ENCODE measurements around the gene RASD2.

RASD2 gene

DNA sequence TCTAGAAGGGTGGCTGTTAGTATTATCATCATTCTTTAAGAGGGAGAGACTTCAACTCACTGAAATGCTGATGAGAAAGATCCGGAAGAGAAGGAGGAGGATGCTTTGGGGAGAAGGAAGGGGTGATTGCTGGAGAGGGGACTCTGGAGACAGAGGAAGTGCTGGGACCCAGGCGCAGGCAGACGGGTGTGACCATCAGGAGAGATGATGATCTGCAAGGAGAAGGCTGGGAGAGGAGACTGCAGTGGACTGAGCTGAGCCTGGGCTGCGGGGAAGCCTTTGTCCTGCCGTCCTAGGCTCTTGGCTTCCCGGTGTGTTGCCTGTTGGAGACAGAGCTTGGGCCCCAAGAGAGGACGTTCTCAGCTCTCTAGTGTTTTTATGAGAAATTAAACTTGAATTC is 22.6 kb downstream of the RASD2 start:
- H3K4me3 ChIP-seq (ENCODE audit: low read depth, low read length), result no peak overlapping the region
- TF ChIP-seq, protein P1, sequence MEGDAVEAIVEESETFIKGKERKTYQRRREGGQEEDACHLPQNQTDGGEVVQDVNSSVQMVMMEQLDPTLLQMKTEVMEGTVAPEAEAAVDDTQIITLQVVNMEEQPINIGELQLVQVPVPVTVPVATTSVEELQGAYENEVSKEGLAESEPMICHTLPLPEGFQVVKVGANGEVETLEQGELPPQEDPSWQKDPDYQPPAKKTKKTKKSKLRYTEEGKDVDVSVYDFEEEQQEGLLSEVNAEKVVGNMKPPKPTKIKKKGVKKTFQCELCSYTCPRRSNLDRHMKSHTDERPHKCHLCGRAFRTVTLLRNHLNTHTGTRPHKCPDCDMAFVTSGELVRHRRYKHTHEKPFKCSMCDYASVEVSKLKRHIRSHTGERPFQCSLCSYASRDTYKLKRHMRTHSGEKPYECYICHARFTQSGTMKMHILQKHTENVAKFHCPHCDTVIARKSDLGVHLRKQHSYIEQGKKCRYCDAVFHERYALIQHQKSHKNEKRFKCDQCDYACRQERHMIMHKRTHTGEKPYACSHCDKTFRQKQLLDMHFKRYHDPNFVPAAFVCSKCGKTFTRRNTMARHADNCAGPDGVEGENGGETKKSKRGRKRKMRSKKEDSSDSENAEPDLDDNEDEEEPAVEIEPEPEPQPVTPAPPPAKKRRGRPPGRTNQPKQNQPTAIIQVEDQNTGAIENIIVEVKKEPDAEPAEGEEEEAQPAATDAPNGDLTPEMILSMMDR (IDR thresholded peaks at IDR 0.05; ENCODE audit: low read depth, low read length), result no peak

DNA sequence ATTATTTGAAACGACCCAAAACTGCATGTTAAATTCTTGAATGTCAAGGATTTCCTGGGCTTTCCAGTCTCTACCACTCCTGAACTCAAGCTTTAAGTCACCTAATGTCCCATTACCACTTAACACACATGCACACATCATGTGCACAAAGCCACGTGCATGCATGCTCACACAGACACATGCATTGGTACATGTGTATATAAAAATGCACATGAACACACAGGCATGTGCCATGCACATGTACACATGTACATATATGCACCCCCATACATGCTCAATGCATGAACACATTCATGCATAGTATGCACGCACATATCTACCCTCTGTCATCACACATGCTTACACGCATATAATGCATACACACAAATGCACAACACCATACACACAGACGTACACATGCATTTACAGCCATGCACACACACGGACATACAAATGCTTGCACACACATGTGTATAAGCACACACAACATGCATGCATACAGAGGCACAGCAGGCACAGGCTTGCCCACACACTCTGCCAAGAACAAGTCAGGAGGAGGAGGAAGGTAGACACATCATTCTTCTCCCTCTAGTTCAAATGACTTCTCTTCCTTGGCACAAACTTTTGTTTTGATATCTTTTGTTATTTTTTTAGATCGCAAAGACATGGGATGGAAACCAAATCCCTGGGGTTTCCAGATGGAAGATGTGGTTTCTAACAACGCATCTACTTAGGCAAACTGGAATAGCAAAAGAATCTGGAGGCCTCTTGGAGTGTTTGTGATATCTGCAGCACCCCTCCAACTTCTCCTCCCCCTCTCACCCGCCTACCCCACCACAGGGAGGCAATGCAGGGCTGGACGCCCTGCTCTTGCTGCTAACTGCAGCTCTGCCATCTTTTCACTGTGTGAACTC is 24.6 kb downstream of the RASD2 start:
- TF ChIP-seq, protein P1 (IDR thresholded peaks at IDR 0.05; ENCODE audit: low read depth, low read length), result no peak
- no peak overlapping the region for H3K4me3 ChIP-seq (ENCODE audit: low read depth, low read length)

DNA sequence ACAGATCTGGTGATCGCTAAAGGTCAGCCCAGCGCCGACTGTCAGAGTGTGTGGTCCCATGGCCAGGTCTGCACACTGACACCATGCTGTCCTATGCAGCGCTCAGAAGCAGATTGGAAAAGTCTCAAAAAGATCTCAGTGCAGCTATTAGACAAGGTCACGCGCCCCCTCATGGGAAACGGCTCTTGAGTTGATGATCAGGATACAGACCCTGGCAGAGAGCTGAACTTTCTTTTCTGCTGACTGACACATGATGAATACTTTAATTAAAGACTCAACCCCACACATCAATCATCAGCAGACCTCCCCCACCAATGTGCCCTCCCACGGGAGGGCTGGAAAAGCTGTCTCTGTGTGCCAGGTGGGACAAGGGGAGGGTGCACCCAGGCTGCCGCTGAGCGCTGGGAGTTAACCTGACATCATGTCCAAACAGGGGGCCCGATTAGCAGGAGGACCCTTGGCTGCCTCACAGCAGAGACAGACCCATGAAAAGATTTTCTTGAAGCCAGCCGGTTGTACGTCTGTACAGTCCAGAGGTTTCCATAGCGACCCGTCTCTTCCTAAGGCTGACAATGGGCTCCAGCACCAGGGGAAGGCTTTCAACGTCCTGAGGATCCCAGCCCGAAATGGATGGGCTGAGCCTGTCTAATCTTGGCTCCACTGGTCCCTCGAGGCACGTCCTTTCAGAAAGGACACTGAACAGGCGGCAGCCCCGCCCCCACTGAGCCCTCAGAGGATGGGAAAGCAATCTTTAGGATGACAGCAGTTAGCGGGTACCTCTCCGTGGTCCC is 26.9 kb downstream of the RASD2 start:
- no peak overlapping the region for H3K4me3 ChIP-seq (ENCODE audit: low read depth, low read length)

DNA sequence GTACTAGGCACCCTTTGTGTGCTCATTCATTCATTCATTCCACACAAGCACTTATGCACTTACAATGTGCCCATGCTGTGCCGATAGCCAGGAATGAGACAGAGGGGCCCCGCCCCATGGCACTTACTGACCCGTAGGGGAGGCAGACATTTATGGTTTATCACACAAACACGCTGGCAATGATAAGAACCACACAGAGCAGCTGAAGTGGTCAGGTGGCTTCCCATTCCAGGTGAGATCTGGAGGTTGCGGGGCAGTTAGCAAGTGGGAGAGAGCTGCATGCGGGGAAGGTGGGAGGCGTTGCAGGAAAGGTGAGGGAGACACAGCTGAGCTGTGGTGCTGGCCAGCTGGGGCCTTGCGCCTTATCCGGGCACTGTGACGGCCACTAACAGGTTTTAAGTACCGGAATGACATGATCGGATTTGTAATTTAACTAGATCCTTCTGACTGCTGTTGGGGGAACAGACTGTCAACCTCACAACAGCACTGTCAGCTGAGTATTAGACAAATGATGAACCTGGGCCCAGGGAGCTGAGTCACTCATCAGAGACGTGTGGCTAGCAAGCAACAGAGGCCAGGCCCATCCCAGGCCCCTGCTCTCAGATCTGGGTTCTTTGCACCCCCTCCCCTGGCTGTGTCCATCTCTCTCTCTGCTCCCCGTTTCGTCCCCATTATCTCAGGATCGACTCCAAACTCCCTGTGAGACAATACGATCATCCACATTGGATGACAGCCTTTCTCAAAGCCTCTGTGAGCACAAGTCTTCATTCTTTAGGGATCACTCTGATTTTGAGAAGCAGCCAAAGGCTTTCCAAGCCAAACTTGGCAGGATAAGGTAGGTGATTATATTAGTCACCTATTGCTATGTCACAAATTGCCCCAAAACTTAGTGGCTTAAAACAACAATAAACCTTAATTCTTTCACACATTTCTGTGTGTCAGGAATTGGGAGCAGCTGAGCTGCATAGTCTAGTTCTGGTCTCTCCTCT is 28.4 kb downstream of the RASD2 start:
- no peak overlapping the region for H3K4me3 ChIP-seq (ENCODE audit: low read depth, low read length)
- TF ChIP-seq, protein P1 (IDR thresholded peaks at IDR 0.05; ENCODE audit: low read depth, low read length), result no peak

More for the DNA sequence above, 26.9 kb downstream of the RASD2 start:
- TF ChIP-seq, protein P1 (IDR thresholded peaks at IDR 0.05; ENCODE audit: low read depth, low read length), result no peak

DNA sequence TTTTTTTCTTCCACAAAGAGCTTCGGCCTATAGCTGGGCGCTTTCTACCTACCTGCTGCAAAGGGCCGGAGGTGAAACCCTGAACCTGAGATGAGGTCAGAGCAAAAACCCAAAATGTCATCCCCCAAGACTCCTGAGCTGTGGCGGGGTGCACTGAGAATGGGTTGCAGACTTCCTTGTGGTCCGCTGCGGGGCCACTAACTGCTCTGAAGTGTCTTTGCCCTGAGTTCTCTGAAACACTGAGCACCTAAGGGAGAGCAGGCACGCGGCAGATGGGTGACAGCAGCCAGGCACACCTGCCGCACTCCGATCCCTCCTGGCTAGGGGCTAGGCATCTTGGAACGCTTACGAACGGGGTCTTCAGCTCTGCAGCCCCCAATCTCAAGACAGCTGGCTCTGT is 29.3 kb downstream of the RASD2 start:
- TF ChIP-seq, protein P1 (IDR thresholded peaks at IDR 0.05; ENCODE audit: low read depth, low read length), result no peak
- no peak overlapping the region for H3K4me3 ChIP-seq (ENCODE audit: low read depth, low read length)

DNA sequence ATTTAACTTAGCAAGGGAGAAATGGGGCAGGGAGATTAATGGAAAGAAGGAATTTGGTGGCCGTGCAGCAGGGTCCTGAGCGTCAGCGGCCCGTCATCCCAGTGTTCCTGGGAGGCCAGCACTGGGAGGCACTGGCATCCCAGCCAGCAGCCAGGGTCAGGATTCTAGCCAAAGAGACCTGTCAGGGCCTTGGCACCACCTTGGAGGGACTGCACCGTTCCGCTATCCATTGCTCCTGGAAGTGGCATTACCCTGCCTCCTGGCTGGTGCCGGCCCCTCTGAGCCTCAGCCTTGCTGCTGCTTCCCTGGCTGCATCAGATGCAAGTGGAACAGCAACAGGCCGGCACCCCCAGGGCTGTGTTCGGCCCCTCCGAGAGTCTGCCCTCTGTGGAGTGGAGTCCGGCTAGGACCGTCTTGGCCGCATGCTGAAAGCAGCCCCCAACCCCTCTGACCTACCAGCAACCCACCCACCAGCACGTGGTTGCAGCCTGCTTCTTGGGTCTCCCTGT is 30.1 kb downstream of the RASD2 start:
- no peak overlapping the region for H3K4me3 ChIP-seq (ENCODE audit: low read depth, low read length)
- TF ChIP-seq, protein P1 (IDR thresholded peaks at IDR 0.05; ENCODE audit: low read depth, low read length), result no peak

All from WI38 (cell line).